Measurements from ENCODE around the gene ADARB2.

ADARB2 gene

DNA sequence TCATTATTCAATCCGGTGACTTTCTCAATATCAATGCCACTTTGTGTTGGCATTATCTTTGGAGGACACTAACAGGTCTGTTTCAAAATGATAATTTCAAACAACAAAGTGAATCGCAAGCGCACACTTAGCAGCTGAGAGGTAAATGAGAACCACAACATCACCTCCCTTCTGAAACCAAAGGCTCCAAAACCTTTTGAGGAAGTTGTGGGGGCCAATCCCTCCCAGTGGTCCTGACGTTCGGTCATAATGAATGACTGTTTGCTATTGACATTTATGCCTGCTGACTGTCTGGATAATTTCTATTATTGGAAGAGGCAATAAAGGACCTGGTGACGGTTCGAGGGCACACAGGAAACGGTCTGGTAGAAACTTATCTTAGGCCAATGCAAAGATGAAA, 1.8 kb downstream of the ADARB2 start:
- Histone ChIP-seq H3K27me3 (ENCODE audit: low read depth, low read length) (peaks cover 28% of the 10 kb centered on the region), H3K4me3 (ENCODE audit: low read depth in 1 of 2, low read length in 2 of 2) (no peak overlapping the region)

DNA sequence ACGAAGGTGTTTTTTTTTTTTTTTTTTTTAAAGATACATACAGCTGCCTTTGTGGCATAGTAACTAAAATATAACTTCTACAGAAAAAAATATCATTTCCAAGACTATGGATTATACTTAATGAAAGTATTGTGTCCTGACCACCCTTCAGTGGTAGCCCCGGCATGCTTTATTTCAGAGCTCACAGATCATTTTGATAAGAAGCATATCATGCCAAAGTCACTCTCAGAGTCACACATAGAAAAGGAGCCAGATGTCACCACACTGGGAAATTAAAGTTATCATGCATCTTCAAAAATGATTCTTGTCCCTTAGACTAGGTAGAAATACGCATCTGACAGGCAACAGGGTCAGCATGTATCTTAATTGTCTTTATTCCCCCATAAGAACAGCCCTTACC, 3.0 kb downstream of the ADARB2 start:
- Histone ChIP-seq H3K4me3 (ENCODE audit: low read depth in 1 of 2, low read length in 2 of 2) (no peak overlapping the region), H3K27me3 (ENCODE audit: low read depth, low read length) (peaks cover 21% of the 10 kb centered on the region), H3K36me3 (ENCODE audit: control insufficient read depth in 1 of 2, insufficient read depth in 2 of 2, low read length in 2 of 2) (no peaks in the 10 kb centered on the region), H3K4me1 (ENCODE audit: control insufficient read depth in 1 of 2, insufficient read depth in 2 of 2, low read length in 2 of 2) (peaks cover 0 to 15% of the 10 kb centered on the region in 2 donors), H3K27ac (ENCODE audit: low read length) (no peak overlapping the region), H3K9me3 (ENCODE audit: control insufficient read depth in 1 of 2, low read length in 2 of 2) (no peaks in the 10 kb centered on the region)

More for the DNA sequence above, 1.8 kb downstream of the ADARB2 start:
- Histone ChIP-seq H3K9me3 (ENCODE audit: control insufficient read depth in 1 of 2, low read length in 2 of 2) (no peaks in the 10 kb centered on the region), H3K36me3 (ENCODE audit: control insufficient read depth in 1 of 2, insufficient read depth in 2 of 2, low read length in 2 of 2) (no peaks in the 10 kb centered on the region), H3K4me1 (ENCODE audit: control insufficient read depth in 1 of 2, insufficient read depth in 2 of 2, low read length in 2 of 2) (peaks cover 0 to 15% of the 10 kb centered on the region in 2 donors), H3K27ac (ENCODE audit: low read length) (no peak overlapping the region)

DNA sequence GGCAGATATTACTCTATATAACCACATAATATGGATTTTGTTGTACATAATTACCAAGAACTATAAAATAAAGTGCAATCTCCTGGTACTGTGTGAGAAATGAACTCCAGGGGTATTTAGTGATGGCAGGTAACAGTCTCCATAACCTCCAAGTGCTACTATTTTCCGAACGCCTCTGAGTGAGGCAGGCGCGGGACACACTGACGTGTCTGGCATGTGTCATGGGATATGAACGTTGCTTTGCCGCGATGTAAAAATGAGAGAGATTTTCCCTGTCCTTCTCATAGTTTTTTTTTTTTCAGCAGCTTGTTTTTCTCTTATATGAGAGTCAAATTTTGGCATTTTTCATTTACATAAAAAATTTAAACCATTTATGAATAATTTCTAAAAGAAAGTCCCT, 3.6 kb downstream of the ADARB2 start:
- Histone ChIP-seq H3K4me3 (ENCODE audit: low read depth in 1 of 2, low read length in 2 of 2) (no peak overlapping the region), H3K27me3 (ENCODE audit: low read depth, low read length) (peaks cover 21% of the 10 kb centered on the region), H3K9me3 (ENCODE audit: control insufficient read depth in 1 of 2, low read length in 2 of 2) (no peaks in the 10 kb centered on the region), H3K36me3 (ENCODE audit: control insufficient read depth in 1 of 2, insufficient read depth in 2 of 2, low read length in 2 of 2) (no peaks in the 10 kb centered on the region), H3K4me1 (ENCODE audit: control insufficient read depth in 1 of 2, insufficient read depth in 2 of 2, low read length in 2 of 2) (peaks cover 0 to 15% of the 10 kb centered on the region in 2 donors), H3K27ac (ENCODE audit: low read length) (no peak overlapping the region)

DNA sequence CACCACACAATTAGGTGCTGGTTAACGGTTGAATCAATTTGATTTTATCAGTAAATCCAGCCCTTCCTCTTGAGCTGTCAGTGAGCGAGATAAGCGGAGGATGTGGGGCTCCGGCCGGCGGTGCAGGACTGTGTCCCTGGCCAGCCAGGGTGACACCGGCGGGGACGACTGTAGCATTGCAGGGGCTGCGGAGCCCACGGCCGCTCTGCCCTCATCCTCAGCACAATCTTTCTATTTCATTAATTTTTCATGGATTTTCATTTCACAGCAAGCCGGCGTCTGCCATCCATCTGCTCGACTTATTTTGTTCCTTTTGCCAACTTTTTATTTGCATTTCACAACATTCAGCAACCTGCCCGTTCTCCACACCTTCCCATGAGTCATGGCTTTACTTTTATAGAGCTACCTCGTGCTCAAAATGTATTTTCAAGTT, 4.7 kb downstream of the ADARB2 start:
- peaks cover 17% of the 10 kb centered on the region for H3K27me3 ChIP-seq (ENCODE audit: low read depth, low read length)
- no peak overlapping the region for H3K4me3 ChIP-seq (ENCODE audit: low read depth in 1 of 2, low read length in 2 of 2)
- H3K36me3 ChIP-seq (ENCODE audit: control insufficient read depth in 1 of 2, insufficient read depth in 2 of 2, low read length in 2 of 2), result no peaks in the 10 kb centered on the region
- H3K4me1 ChIP-seq (ENCODE audit: control insufficient read depth in 1 of 2, insufficient read depth in 2 of 2, low read length in 2 of 2), result peaks cover 0 to 13% of the 10 kb centered on the region in 2 donors
- no peaks in the 10 kb centered on the region for H3K9me3 ChIP-seq (ENCODE audit: control insufficient read depth in 1 of 2, low read length in 2 of 2)
- no peak overlapping the region for H3K27ac ChIP-seq (ENCODE audit: low read length)

DNA sequence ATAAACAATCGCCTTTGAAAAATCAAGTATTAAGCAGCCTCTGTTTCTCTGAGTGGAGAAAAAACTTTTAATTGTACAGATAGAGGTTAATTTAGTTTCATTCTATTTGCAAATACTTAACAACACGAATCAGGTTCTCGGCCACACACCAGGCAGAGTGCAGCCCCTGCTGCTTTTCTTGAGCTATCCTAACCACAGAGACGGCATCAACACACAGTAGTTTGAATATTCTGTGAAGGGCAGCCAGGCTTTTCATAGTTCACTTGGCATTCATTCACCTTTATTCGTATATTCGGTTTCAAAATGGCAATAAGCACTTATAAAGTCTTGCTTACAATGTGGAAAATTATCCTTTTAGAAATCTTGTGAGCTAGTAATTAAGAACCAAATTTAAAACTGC, 5.7 kb downstream of the ADARB2 start:
- Histone ChIP-seq H3K9me3 (ENCODE audit: control insufficient read depth in 1 of 2, low read length in 2 of 2) (no peaks in the 10 kb centered on the region), H3K4me3 (ENCODE audit: low read depth in 1 of 2, low read length in 2 of 2) (no peak overlapping the region), H3K4me1 (ENCODE audit: control insufficient read depth in 1 of 2, insufficient read depth in 2 of 2, low read length in 2 of 2) (peaks cover 0 to 3% of the 10 kb centered on the region in 2 donors), H3K27ac (ENCODE audit: low read length) (no peak overlapping the region), H3K36me3 (ENCODE audit: control insufficient read depth in 1 of 2, insufficient read depth in 2 of 2, low read length in 2 of 2) (no peaks in the 10 kb centered on the region), H3K27me3 (ENCODE audit: low read depth, low read length) (peaks cover 11% of the 10 kb centered on the region)

DNA sequence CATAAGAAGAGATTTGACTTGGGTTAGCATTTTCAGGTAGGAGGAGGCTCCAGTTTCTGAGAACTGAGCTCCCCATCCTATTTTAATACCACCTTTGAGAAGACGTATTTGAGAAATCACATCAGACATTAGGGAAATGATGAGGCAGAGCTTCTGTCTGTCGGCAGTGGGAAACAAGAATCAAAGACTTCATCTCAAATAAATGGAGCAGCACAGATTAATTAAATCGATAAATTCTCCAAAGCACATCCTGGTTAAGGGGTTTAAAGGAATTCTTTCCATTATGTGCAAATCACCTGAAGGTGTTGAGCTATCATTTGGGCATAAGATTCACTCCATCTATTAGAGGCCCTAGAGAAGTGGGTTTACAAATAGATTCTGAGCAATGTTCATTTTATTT, 7.6 kb downstream of the ADARB2 start:
- no peaks in the 10 kb centered on the region for H3K4me1 ChIP-seq (ENCODE audit: control insufficient read depth in 1 of 2, insufficient read depth in 2 of 2, low read length in 2 of 2)
- H3K4me3 ChIP-seq (ENCODE audit: low read depth in 1 of 2, low read length in 2 of 2), result no peak overlapping the region
- no peaks in the 10 kb centered on the region for H3K36me3 ChIP-seq (ENCODE audit: control insufficient read depth in 1 of 2, insufficient read depth in 2 of 2, low read length in 2 of 2)
- H3K27me3 ChIP-seq (ENCODE audit: low read depth, low read length), result peaks cover 11% of the 10 kb centered on the region
- H3K27ac ChIP-seq (ENCODE audit: low read length), result no peak overlapping the region
- H3K9me3 ChIP-seq (ENCODE audit: control insufficient read depth in 1 of 2, low read length in 2 of 2), result no peaks in the 10 kb centered on the region

DNA sequence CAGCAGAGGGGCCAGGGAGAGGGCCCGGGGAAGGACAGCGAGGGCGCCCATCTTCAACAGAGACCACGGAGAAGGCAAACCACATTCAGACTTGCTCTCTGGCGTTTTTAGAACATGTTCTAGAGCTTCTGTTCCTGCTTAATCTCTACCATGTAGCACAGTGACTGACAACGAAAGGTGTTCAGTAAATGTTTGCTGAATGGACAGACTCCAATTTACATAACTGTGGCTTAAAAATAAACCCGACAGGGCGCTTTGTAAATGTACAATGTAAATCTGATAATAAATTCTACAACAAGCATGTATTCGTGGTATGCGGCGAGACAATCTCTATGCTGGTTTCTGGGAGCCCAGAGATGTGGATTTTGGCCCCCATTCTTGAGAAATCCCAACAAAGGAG, 10.5 kb downstream of the ADARB2 start:
- H3K36me3 ChIP-seq (ENCODE audit: control insufficient read depth in 1 of 2, insufficient read depth in 2 of 2, low read length in 2 of 2), result no peaks in the 10 kb centered on the region

DNA sequence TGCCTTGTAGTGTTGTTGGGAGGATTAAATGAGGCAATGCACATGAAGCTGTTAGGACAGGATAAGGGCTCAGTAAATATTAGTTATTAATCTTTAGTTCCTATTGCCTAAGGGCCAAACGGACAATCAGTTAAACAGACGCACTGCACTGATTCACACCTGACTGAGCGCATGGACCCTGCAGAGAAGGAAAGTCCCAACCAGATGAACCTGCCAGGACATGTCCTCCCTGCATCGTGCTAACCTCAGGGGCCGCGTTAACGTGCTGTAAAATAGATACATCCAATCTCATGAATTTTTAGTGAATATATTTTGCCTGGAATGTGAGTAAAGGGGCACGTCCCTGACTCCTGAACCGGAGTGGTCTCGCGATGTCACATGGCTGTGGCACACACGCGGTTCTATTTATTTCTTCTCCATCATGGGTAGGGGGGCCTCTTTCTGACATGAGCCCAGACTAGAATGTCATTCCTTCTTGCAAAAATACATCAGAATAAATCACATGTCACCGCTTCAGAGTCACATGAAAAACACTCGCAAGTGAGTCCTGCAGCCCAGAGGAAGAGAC, 12.3 kb downstream of the ADARB2 start:
- Histone ChIP-seq H3K27ac (ENCODE audit: low read length) (no peak overlapping the region), H3K4me1 (ENCODE audit: control insufficient read depth in 1 of 2, insufficient read depth in 2 of 2, low read length in 2 of 2) (no peaks in the 10 kb centered on the region), H3K36me3 (ENCODE audit: control insufficient read depth in 1 of 2, insufficient read depth in 2 of 2, low read length in 2 of 2) (no peaks in the 10 kb centered on the region), H3K9me3 (ENCODE audit: control insufficient read depth in 1 of 2, low read length in 2 of 2) (no peaks in the 10 kb centered on the region), H3K27me3 (ENCODE audit: low read depth, low read length) (no peaks in the 10 kb centered on the region), H3K4me3 (ENCODE audit: low read depth in 1 of 2, low read length in 2 of 2) (no peak overlapping the region)

More for the DNA sequence above, 10.5 kb downstream of the ADARB2 start:
- peaks cover 5% of the 10 kb centered on the region for H3K27me3 ChIP-seq (ENCODE audit: low read depth, low read length)
- no peak overlapping the region for H3K4me3 ChIP-seq (ENCODE audit: low read depth in 1 of 2, low read length in 2 of 2)
- no peaks in the 10 kb centered on the region for H3K9me3 ChIP-seq (ENCODE audit: control insufficient read depth in 1 of 2, low read length in 2 of 2)
- H3K4me1 ChIP-seq (ENCODE audit: control insufficient read depth in 1 of 2, insufficient read depth in 2 of 2, low read length in 2 of 2), result no peaks in the 10 kb centered on the region
- H3K27ac ChIP-seq (ENCODE audit: low read length), result no peak overlapping the region

DNA sequence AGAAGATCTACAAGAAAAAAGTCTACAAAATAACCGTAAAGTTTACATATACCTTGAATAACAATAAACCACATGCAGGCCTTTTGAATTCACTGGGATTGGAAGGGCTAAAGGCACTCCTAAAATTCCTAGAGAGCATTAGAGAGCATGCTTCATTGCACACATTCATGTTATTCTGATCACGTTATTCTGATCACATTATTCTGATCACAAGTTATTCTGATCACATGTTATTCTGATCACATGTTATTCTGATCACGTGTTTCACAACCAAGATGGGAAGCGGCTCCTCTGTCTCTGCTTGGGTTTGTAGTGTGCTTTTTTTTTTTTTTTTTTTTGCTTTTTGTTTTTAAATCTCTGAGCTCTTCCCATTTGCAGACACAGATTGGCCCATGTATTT, 20.5 kb downstream of the ADARB2 start:
- H3K27ac ChIP-seq (ENCODE audit: low read length), result no peak overlapping the region
- H3K27me3 ChIP-seq (ENCODE audit: low read depth, low read length), result no peaks in the 10 kb centered on the region
- H3K4me1 ChIP-seq (ENCODE audit: control insufficient read depth in 1 of 2, insufficient read depth in 2 of 2, low read length in 2 of 2), result no peaks in the 10 kb centered on the region
- H3K4me3 ChIP-seq (ENCODE audit: low read depth in 1 of 2, low read length in 2 of 2), result no peak overlapping the region
- no peaks in the 10 kb centered on the region for H3K9me3 ChIP-seq (ENCODE audit: control insufficient read depth in 1 of 2, low read length in 2 of 2)
- no peaks in the 10 kb centered on the region for H3K36me3 ChIP-seq (ENCODE audit: control insufficient read depth in 1 of 2, insufficient read depth in 2 of 2, low read length in 2 of 2)

DNA sequence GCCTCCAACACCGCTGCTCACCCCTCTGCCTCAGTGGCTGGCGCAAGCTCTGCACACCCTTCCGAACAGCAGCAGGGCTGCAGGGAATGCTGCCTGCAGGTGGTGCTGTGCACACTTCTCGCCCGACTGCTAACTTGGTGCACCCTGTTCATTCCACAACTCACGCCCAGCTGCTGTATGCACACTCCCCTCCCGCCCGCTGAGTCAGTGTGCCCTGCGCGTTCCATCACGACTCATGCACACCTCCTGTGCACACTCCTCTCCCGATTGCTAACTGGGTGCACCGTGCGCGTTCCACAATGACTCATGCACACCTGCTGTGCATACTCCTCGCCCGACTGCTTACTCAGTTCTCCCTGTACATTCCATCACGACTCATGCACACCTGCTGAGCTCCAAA, 21.5 kb downstream of the ADARB2 start:
- H3K9me3 ChIP-seq (ENCODE audit: control insufficient read depth in 1 of 2, low read length in 2 of 2), result no peaks in the 10 kb centered on the region
- no peaks in the 10 kb centered on the region for H3K36me3 ChIP-seq (ENCODE audit: control insufficient read depth in 1 of 2, insufficient read depth in 2 of 2, low read length in 2 of 2)
- no peaks in the 10 kb centered on the region for H3K4me1 ChIP-seq (ENCODE audit: control insufficient read depth in 1 of 2, insufficient read depth in 2 of 2, low read length in 2 of 2)
- H3K4me3 ChIP-seq (ENCODE audit: low read depth in 1 of 2, low read length in 2 of 2), result no peak overlapping the region
- H3K27me3 ChIP-seq (ENCODE audit: low read depth, low read length), result no peaks in the 10 kb centered on the region
- H3K27ac ChIP-seq (ENCODE audit: low read length), result no peak overlapping the region

DNA sequence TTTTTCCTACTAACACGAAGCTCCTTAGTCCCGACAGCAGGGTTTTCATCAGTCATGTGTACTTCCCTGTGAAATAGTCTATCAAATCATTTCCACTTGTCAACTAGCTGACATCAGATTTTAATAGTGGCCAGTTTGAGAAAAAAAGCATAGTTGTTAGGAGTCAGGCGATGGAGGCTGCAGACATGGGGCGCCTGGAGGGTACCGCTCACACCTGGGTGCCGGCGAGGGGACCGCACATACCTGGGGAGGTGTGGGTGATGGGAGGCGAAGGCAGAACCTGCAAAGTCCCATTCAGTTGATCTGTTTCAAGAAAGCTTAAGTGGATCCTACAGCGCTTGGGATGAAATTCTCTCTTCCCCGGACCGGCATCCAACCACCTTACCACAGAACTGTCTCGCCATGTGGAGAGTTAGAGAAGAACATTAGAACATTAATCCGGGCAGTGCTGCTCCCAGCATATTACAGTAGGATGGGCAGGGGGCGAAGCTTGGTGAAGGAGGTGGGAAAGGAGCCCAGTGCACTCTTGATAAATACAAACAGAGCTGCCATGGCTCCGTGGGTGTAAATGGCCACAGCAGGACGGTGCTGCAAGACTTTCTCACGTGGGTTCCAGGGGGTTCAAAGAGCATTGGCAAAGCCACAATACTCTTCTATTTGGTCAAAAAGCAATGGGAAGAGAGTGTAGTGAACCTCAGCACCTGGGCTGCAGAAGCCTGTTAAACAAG, 24.2 kb downstream of the ADARB2 start:
- Histone ChIP-seq H3K4me1 (ENCODE audit: control insufficient read depth in 1 of 2, insufficient read depth in 2 of 2, low read length in 2 of 2) (no peaks in the 10 kb centered on the region), H3K9me3 (ENCODE audit: control insufficient read depth in 1 of 2, low read length in 2 of 2) (no peaks in the 10 kb centered on the region), H3K4me3 (ENCODE audit: low read depth in 1 of 2, low read length in 2 of 2) (no peak overlapping the region), H3K27me3 (ENCODE audit: low read depth, low read length) (no peaks in the 10 kb centered on the region), H3K27ac (ENCODE audit: low read length) (no peak overlapping the region), H3K36me3 (ENCODE audit: control insufficient read depth in 1 of 2, insufficient read depth in 2 of 2, low read length in 2 of 2) (no peaks in the 10 kb centered on the region)

DNA sequence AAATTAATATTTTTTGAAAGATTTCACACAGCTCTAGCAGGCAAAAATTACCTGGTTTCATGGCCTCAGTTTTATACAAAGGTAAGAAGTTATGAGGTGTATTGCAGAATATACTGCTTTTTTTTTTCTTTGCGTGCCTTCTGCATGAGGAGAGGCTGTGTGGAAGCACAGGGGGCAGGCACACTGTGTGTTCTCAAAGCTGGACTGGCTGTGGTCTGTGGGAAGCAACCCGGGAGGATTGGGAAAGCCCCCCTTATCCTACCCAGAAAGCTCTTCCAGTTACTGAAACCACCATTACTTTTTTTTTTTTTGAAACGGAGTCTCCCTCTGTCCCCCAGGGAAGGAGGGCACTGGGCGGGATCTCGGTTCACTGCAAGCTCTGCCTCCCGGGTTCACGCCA, 25.0 kb downstream of the ADARB2 start:
- H3K36me3 ChIP-seq (ENCODE audit: control insufficient read depth in 1 of 2, insufficient read depth in 2 of 2, low read length in 2 of 2), result no peaks in the 10 kb centered on the region
- H3K27me3 ChIP-seq (ENCODE audit: low read depth, low read length), result no peaks in the 10 kb centered on the region
- H3K27ac ChIP-seq (ENCODE audit: low read length), result no peak overlapping the region
- H3K9me3 ChIP-seq (ENCODE audit: control insufficient read depth in 1 of 2, low read length in 2 of 2), result no peaks in the 10 kb centered on the region
- no peak overlapping the region for H3K4me3 ChIP-seq (ENCODE audit: low read depth in 1 of 2, low read length in 2 of 2)
- H3K4me1 ChIP-seq (ENCODE audit: control insufficient read depth in 1 of 2, insufficient read depth in 2 of 2, low read length in 2 of 2), result no peaks in the 10 kb centered on the region

Measured in muscle layer of duodenum (tissue), 2 donors.